Measurements from ENCODE around the gene BTNL9.

BTNL9 gene

GRCh38 chr5:181060231-181060590 lies 20.1 kb downstream of the BTNL9 start:
- no peak for DNase-seq (ENCODE audit: low read depth in 1 of 2, low spot score in 1 of 2)
- Histone ChIP-seq H3K4me3 (replicated peaks; ENCODE audit: insufficient read depth, low read length) (no peak overlapping the region), H3K27me3 (ENCODE audit: insufficient read depth, poor library complexity, severe bottlenecking) (peaks cover 35% of the 10 kb centered on the region), H3K27ac (replicated peaks) (no peak overlapping the region)
- TF ChIP-seq CTCF (IDR thresholded peaks at IDR 0.05; ENCODE audit: insufficient read depth, low read length) (no peak), POLR2AphosphoS5 (IDR thresholded peaks at IDR 0.05; ENCODE audit: low read depth) (no peak), REST (IDR thresholded peaks at IDR 0.05; ENCODE audit: insufficient replicate concordance, low read depth) (no peak), SPI1 (IDR thresholded peaks at IDR 0.05; ENCODE audit: borderline replicate concordance, low read depth) (no peak), GABPA (IDR thresholded peaks at IDR 0.05; ENCODE audit: low read depth) (no peak)

GRCh38 chr5:181060924-181061323 lies 20.9 kb downstream of the BTNL9 start:
- no peak for TF ChIP-seq SPI1 (IDR thresholded peaks at IDR 0.05; ENCODE audit: borderline replicate concordance, low read depth)
- no peak for TF ChIP-seq GABPA (IDR thresholded peaks at IDR 0.05; ENCODE audit: low read depth)
- no peak for TF ChIP-seq CTCF (IDR thresholded peaks at IDR 0.05; ENCODE audit: insufficient read depth, low read length)
- TF ChIP-seq REST (IDR thresholded peaks at IDR 0.05; ENCODE audit: insufficient replicate concordance, low read depth): no peak
- DNase-seq (ENCODE audit: low read depth in 1 of 2, low spot score in 1 of 2): no peak
- H3K27ac ChIP-seq (replicated peaks): no peak overlapping the region
- H3K4me3 ChIP-seq (replicated peaks; ENCODE audit: insufficient read depth, low read length): no peak overlapping the region
- peaks cover 33% of the 10 kb centered on the region for H3K27me3 ChIP-seq (ENCODE audit: insufficient read depth, poor library complexity, severe bottlenecking)

GRCh38 chr5:181061645-181062044 lies 21.6 kb downstream of the BTNL9 start:
- no peak for TF ChIP-seq SPI1 (IDR thresholded peaks at IDR 0.05; ENCODE audit: borderline replicate concordance, low read depth)
- no peak for TF ChIP-seq GABPA (IDR thresholded peaks at IDR 0.05; ENCODE audit: low read depth)
- no peak for TF ChIP-seq CTCF (IDR thresholded peaks at IDR 0.05; ENCODE audit: insufficient read depth, low read length)
- TF ChIP-seq POLR2AphosphoS5 (IDR thresholded peaks at IDR 0.05; ENCODE audit: low read depth): no peak
- TF ChIP-seq REST (IDR thresholded peaks at IDR 0.05; ENCODE audit: insufficient replicate concordance, low read depth): no peak
- H3K27me3 ChIP-seq (ENCODE audit: insufficient read depth, poor library complexity, severe bottlenecking): peaks cover 29% of the 10 kb centered on the region
- H3K4me3 ChIP-seq (replicated peaks; ENCODE audit: insufficient read depth, low read length): no peak overlapping the region
- H3K27ac ChIP-seq (replicated peaks): no peak overlapping the region
- no peak for DNase-seq (ENCODE audit: low read depth in 1 of 2, low spot score in 1 of 2)

Measured in HL-60 (cell line).